Left cardiac atrium (tissue), 4 donors: ENCODE results near the gene TAF11. TPM values are rescaled to one million over a fixed set of nuclear protein-coding genes. Genes with fewer than 3 reads are reported as not detected.
"Not testable (repeated sequence)": the region's sequence is repeated elsewhere in the genome, so short reads cannot be mapped to it uniquely, and the experiment has no call there.

ENCODE experiments used
- ATAC-seq, 2 donors: fragments of 200-7000 bp; cut with Tn5 transposase; one replicate each; pipeline ENCODE4 v1.9.1; 2020; ENCODE audit warnings: mild to moderate bottlenecking in 2 of 2, moderate library complexity in 2 of 2
- DNase-seq: peaks from one replicate; pipeline ENCODE4 v3.0.0-alpha.2; 2020
- intact Hi-C, 2 donors: fragments of 100-400 bp; cut with DNase I; formaldehyde crosslinking; loops; one replicate each; pipeline versions ENCODE4 v1.14.1 to v1.15.1; 2022 to 2023
- total RNA-seq, 2 donors: library from RNA; stranded (reverse); fragmentation: NEBNext Ultra II Directional; extraction: Animal tissue kit (Norgen Biotek cat#: 25700); gene quantifications; one replicate each; pipeline ENCODE4 v1.2.1, GENCODE V29; 2021
- donor health status: DM: no; HTN: yes; CAD: no.
- donor health status: DM: no; HTN: yes; CAD: no; lungs with severe emphysema.
- donor health status: DM: yes; HTN: yes; CAD: no.
- donor health status: Dilated cardiomyopathy.

TAF11 gene
- total RNA-seq, 2 donors from 2014 or later, result 16.6 to 20.5 TPM

DNA sequence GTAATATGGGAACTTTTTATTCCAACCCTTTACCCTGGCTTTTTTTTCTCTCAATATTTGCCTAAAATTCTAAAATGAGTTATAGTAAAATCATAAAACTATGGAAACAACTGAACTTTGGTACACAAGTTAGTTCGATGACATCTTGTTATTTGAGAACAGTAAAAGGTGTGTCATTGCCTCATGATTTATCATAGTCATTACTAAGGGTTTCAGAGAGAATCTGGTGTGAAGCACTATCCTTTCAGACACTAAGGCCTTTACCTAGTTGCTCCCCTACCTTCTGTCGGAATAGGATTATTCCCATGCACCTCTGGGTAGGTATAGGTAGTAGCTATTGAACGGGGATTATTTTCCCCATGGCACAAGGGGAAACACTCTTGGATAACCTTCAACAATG, 11.4 kb downstream of the TAF11 start:
- no peak for DNase-seq
- ATAC-seq, result no peak
- intact Hi-C loops, result loop anchor here in 1 of 2 donors (10.0 kb wide), 1 partner anchor 268 kb away; the partner anchor contains the start of gene TCP11

DNA sequence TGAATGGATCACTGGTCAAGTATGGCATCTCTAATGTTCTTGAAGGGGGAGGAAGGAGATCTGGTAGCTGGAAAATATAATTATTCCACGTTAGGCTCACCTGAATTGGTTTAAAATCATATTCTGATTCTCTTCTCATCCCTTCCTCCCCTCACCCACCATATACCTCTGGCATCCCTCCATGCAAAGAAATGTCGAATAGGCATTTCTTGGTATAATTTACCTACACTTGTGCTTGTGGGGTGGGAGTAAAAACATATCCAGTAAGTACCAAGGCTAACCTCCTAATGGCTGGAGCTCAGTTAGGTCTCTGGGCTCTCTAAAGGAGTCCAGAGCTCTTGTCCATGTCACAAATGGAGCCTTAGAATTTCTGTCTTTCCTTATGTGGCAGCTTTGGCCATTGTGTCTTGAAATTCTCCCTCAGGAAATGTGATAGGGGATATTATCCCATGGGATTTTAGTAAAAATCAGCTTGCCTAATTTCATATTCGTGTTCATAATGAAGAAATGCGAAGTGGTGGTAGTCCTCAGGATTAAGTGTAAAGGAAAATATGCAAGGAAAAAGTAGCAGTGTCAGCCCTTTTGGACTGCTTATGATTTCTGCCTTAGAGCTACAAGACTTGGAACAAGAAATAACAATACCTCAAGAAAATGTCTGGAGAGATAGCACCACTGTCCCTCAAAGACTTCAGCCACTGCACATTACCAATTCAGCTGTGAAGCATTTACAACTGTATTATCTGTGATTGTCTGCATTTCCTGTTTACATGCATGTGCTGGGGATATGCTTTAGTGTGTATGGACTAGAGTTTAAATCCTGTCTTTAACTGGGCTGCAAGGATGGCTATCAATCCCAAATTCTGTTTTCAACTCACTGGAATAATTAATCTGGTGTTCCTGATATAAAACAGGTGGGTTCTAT, 12.3 kb downstream of the TAF11 start:
- intact Hi-C loops, result loop anchor here in 1 of 2 donors (10.0 kb wide), 1 partner anchor 269 kb away; the partner anchor contains the start of gene TCP11
- DNase-seq (no peak), ATAC-seq (no peak)

DNA sequence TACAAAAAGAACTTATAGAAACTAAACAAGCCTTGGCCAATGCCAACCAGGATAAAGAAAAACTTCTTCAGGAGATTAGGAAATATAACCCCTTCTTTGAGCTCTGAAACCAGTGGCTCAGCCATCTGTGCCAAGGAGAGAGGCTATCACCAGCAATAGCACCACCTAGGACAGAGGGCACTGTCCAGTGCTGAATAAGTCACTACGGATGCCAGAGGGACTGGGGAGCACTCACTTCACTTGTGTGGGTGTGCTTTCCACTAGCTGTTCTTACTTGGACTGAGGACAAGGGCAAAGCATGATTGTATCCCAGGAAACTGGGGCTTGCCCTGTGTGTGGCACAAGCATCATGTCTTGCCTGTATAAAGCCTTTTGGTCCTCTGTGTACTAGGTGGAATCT, 15.5 kb downstream of the TAF11 start:
- intact Hi-C loops, result loop anchor here in 1 of 2 donors (10.0 kb wide), 1 partner anchor 272 kb away; the partner anchor contains the start of gene TCP11
- ATAC-seq, result no peak
- no peak for DNase-seq

DNA sequence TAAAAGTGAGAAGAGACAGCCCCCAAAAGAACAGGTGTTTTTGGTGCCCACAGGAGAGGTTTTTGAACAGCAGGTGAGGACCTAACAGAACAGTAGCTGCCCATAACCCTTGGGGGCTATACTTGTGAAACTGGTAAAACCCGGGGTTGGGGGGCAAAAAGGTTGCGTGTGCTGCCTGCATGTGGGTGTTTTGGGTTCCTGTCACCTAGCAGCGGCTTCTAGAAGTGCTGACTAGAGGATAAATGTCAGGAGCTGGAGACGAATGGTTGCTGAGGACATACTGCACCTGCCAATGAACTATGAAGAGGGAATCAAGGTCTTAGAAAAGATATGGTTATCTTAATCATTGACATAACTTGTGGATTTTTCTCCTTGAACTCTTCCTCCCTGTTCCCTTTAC, 16.0 kb downstream of the TAF11 start:
- ATAC-seq (no peak), DNase-seq (no peak)
- intact Hi-C loops, result loop anchor here in 1 of 2 donors (10.0 kb wide), 1 partner anchor 273 kb away; the partner anchor contains the start of gene TCP11

- ATAC-seq (peak; percentile 40 to 56), DNase-seq (no peak)
- intact Hi-C loops, result no loop called here
Measured at GRCh38 chr6:34867484-34867883, 20.4 kb downstream of the TAF11 start.

- ATAC-seq, result no peak
- no peak for DNase-seq
- intact Hi-C loops, result no loop called here
Measured at GRCh38 chr6:34866509-34866908, 21.3 kb downstream of the TAF11 start.

DNA sequence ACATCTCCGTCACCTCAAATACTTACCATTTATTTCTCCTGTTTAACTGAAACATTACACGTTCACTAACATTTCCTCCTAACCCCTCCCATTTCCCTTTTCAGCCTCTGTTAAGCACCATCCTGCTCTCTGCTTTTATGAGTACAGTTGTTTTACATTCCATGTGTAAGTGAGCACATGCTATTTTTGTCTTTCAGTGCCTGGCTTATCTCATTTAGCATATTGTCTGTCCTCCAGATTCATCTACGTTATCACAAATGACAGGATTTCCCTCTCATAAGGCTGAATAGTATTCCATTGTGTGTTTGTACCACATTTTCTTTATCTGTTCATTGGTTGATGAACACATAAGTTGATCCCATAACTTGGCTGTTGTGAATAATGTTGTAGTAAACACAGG, 22.7 kb downstream of the TAF11 start:
- ATAC-seq (peak; percentile 83 to 85), DNase-seq (no peak)
- intact Hi-C loops, result no loop called here

- ATAC-seq (peak; percentile 61 to 72), DNase-seq (no peak)
- intact Hi-C loops, result no loop called here
Measured at GRCh38 chr6:34864007-34864406, 23.8 kb downstream of the TAF11 start.

GRCh38 chr6:34860776-34861175, 27.1 kb downstream of the TAF11 start:
- no peak for DNase-seq
- intact Hi-C loops, result no loop called here
- ATAC-seq, result no peak

GRCh38 chr6:34859951-34860350, 27.9 kb downstream of the TAF11 start:
- ATAC-seq, result no peak
- intact Hi-C loops, result no loop called here

DNA sequence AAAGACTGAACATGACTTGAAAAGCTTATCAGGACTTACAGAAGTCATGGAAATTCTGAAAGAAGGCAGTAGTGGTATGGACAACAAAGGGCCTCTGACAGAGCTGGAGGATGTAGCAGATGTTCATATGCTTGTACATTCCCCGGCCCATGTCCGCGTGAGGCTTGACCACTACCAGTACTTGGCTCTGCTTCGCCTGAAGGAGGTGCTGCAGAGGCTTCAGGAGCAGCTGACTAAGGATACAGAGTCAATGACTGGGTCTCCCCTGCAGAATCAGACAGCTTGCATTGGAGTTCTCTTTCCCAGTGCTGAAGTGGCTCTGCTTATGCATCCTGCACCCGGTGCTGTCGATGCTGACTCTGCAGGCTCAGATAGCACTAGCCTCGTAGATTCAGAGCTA, 29.2 kb downstream of the TAF11 start:
- ATAC-seq (no peak), DNase-seq (no peak)
- intact Hi-C loops, result no loop called here

More at GRCh38 chr6:34859951-34860350, 27.9 kb downstream of the TAF11 start:
- DNase-seq, result no peak

DNA sequence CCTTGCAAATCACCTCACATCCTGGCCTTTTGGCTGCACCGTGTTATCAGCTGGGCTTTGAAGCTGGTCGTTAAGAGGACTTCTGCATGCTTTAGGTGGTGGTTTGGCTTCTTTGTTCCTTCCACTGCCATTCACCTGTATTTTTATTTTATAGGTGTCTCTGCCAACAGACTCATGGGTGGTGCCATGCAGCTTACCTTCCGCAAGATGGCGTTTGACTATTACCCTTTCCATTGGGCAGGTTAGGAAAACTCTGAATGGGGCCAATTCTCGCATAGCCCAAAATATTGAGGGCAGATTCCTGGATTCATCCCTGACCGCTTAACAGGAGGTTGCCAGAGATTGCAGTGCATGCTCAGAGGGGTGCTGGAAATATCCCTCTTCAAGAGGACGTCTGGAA, 32.4 kb downstream of the TAF11 start:
- ATAC-seq, result no peak
- intact Hi-C loops, result no loop called here

GRCh38 chr6:34852406-34853085, 35.3 kb downstream of the TAF11 start:
- ATAC-seq (no peak), DNase-seq (no peak)
- intact Hi-C loops, result no loop called here

More for the DNA sequence above, 32.4 kb downstream of the TAF11 start:
- no peak for DNase-seq

- intact Hi-C loops, result no loop called here
- no peak for ATAC-seq
- DNase-seq, result no peak
Measured at GRCh38 chr6:34851361-34851760, 36.5 kb downstream of the TAF11 start.

- DNase-seq, intact Hi-C loops, ATAC-seq: not testable (repeated sequence)
Measured at GRCh38 chr6:34849066-34849465, 38.8 kb downstream of the TAF11 start.

DNA sequence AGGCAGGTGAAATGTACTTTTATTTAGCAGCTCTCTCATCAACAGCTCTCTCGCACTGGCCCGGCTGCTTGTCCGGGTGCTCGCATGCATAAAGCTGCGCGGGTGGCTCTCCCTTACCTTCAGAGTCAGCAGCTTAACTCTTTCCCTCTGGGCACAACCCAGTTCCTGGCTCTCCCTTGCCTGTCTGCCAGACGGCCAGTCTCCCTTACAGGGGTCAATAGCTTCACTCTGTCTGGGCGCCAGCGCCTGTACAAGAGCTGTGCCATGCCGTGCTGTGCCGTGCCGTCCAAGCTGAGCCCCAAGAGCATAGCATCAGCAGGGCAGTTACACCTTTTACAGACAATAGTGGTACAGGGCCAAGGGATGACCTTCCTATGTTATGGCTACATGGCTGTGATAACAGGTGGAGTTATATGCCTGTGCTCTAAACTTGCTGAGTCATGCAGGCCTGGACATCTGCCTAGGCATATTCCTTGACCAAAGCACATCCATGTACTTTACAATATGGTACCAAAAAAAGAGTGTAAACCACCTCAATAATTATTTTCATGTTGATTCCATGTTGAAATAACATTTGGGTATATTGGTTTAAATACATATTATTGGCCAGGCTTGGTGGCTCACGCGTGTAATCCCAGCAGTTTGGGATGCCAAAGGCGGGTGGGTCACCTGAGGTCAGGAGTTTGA, 48.0 kb downstream of the TAF11 start:
- peak in 1 of 2 donors; percentile 31 for ATAC-seq

GRCh38 chr6:34837528-34837927, 50.3 kb downstream of the TAF11 start:
- intact Hi-C loops, result no loop called here

More for the DNA sequence above, 48.0 kb downstream of the TAF11 start:
- intact Hi-C loops, result no loop called here
- no peak for DNase-seq

GRCh38 chr6:34836451-34836850, 51.4 kb downstream of the TAF11 start:
- intact Hi-C loops, result no loop called here
- DNase-seq, result no peak
- ATAC-seq, result no peak

More at GRCh38 chr6:34837528-34837927, 50.3 kb downstream of the TAF11 start:
- no peak for DNase-seq
- ATAC-seq, result no peak

DNA sequence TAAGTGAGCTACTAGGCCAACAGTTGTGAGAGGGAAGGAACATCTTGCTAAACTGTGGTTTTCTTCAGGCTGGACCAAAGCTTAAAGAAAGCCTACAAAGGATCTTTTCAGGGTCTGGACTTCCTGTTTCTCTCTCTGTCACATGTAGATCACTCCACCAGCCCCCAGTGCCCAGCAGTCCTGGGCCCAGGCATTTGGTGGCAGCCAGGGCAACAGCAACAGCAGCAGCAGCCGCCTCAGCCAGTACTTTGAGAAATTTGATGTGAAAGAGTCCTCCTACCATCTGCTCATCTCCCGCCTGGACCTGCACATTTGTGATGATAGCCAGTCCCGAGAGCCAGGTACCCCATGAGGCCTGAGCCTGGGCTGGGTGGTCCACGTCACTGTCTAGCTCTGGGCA, 51.8 kb downstream of the TAF11 start:
- intact Hi-C loops, result no loop called here
- ATAC-seq (peak in 1 of 2 donors; percentile 41), DNase-seq (no peak)
